ENCODE data around the gene MRPL12. TPM values are rescaled to one million over a fixed set of nuclear protein-coding genes. Genes with fewer than 3 reads are reported as not detected.

Gene MRPL12
- total and polyA plus RNA-seq, 2 experiments from 2014 or later = 50.9 to 153 TPM

DNA sequence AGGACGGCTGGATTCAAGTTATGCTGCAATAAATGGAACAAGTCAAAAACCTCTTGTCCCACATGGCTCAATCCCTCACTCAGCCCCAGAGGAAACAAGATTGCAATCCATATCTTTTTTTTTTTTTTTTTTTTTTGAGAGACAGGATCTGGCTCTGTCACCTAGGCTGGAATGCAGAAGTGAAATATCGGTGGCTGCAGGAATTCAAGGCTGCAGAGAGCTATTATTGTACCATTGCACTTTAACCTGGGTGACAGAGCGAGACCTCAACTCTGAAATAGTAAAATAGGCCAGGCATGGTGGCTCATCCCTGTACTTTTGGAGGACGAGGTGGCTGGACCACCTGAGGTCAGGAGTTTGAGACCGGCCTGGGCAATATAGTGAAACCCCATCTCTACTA is 44.1 kb upstream of the MRPL12 start:
- Histone ChIP-seq H3K27me3 (ENCODE audit: insufficient read depth) (no peaks in the 10 kb centered on the region), H4K20me1 (replicated peaks; ENCODE audit: insufficient read depth) (no peaks in the 10 kb centered on the region), H3K9me2 (ENCODE audit: insufficient read depth) (no peaks in the 10 kb centered on the region), H3K36me3 (ENCODE audit: insufficient read depth) (no peaks in the 10 kb centered on the region), H3K4me2 (no peak overlapping the region), H3K4me3 (no peak overlapping the region), H3K27ac (ENCODE audit: low read depth) (no peak overlapping the region), H2AFZ (no peak overlapping the region), H3K79me2 (replicated peaks; ENCODE audit: insufficient read depth) (no peaks in the 10 kb centered on the region), H3K4me1 (ENCODE audit: insufficient read depth) (peaks cover 6% of the 10 kb centered on the region), H3F3A (replicated peaks; ENCODE audit: low read depth) (no peaks in the 10 kb centered on the region; the same call in 1 of the 2 replicates)
- no peak for TF ChIP-seq CREB1 (CRISPR knock-in tag; IDR thresholded peaks at IDR 0.05; ENCODE audit: low read depth)
- no peak for TF ChIP-seq ZNF331 (CRISPR knock-in tag; IDR thresholded peaks at IDR 0.05; ENCODE audit: low read depth)
- no peak for TF ChIP-seq EZH2phosphoT487 (IDR thresholded peaks at IDR 0.05; ENCODE audit: unreplicated experiment)
- TF ChIP-seq, protein P1, sequence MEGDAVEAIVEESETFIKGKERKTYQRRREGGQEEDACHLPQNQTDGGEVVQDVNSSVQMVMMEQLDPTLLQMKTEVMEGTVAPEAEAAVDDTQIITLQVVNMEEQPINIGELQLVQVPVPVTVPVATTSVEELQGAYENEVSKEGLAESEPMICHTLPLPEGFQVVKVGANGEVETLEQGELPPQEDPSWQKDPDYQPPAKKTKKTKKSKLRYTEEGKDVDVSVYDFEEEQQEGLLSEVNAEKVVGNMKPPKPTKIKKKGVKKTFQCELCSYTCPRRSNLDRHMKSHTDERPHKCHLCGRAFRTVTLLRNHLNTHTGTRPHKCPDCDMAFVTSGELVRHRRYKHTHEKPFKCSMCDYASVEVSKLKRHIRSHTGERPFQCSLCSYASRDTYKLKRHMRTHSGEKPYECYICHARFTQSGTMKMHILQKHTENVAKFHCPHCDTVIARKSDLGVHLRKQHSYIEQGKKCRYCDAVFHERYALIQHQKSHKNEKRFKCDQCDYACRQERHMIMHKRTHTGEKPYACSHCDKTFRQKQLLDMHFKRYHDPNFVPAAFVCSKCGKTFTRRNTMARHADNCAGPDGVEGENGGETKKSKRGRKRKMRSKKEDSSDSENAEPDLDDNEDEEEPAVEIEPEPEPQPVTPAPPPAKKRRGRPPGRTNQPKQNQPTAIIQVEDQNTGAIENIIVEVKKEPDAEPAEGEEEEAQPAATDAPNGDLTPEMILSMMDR (conservative IDR thresholded peaks at IDR 0.05; ENCODE audit: low read depth in 2 of 2) = no peak
- no peak for TF ChIP-seq ZNF114 (CRISPR knock-in tag; IDR thresholded peaks at IDR 0.05)
- no peak for TF ChIP-seq JUNB (IDR thresholded peaks at IDR 0.05; ENCODE audit: unreplicated experiment)
- no peak for TF ChIP-seq POLR2AphosphoS5 (IDR thresholded peaks at IDR 0.05; ENCODE audit: low read depth)
- TF ChIP-seq, protein P2, sequence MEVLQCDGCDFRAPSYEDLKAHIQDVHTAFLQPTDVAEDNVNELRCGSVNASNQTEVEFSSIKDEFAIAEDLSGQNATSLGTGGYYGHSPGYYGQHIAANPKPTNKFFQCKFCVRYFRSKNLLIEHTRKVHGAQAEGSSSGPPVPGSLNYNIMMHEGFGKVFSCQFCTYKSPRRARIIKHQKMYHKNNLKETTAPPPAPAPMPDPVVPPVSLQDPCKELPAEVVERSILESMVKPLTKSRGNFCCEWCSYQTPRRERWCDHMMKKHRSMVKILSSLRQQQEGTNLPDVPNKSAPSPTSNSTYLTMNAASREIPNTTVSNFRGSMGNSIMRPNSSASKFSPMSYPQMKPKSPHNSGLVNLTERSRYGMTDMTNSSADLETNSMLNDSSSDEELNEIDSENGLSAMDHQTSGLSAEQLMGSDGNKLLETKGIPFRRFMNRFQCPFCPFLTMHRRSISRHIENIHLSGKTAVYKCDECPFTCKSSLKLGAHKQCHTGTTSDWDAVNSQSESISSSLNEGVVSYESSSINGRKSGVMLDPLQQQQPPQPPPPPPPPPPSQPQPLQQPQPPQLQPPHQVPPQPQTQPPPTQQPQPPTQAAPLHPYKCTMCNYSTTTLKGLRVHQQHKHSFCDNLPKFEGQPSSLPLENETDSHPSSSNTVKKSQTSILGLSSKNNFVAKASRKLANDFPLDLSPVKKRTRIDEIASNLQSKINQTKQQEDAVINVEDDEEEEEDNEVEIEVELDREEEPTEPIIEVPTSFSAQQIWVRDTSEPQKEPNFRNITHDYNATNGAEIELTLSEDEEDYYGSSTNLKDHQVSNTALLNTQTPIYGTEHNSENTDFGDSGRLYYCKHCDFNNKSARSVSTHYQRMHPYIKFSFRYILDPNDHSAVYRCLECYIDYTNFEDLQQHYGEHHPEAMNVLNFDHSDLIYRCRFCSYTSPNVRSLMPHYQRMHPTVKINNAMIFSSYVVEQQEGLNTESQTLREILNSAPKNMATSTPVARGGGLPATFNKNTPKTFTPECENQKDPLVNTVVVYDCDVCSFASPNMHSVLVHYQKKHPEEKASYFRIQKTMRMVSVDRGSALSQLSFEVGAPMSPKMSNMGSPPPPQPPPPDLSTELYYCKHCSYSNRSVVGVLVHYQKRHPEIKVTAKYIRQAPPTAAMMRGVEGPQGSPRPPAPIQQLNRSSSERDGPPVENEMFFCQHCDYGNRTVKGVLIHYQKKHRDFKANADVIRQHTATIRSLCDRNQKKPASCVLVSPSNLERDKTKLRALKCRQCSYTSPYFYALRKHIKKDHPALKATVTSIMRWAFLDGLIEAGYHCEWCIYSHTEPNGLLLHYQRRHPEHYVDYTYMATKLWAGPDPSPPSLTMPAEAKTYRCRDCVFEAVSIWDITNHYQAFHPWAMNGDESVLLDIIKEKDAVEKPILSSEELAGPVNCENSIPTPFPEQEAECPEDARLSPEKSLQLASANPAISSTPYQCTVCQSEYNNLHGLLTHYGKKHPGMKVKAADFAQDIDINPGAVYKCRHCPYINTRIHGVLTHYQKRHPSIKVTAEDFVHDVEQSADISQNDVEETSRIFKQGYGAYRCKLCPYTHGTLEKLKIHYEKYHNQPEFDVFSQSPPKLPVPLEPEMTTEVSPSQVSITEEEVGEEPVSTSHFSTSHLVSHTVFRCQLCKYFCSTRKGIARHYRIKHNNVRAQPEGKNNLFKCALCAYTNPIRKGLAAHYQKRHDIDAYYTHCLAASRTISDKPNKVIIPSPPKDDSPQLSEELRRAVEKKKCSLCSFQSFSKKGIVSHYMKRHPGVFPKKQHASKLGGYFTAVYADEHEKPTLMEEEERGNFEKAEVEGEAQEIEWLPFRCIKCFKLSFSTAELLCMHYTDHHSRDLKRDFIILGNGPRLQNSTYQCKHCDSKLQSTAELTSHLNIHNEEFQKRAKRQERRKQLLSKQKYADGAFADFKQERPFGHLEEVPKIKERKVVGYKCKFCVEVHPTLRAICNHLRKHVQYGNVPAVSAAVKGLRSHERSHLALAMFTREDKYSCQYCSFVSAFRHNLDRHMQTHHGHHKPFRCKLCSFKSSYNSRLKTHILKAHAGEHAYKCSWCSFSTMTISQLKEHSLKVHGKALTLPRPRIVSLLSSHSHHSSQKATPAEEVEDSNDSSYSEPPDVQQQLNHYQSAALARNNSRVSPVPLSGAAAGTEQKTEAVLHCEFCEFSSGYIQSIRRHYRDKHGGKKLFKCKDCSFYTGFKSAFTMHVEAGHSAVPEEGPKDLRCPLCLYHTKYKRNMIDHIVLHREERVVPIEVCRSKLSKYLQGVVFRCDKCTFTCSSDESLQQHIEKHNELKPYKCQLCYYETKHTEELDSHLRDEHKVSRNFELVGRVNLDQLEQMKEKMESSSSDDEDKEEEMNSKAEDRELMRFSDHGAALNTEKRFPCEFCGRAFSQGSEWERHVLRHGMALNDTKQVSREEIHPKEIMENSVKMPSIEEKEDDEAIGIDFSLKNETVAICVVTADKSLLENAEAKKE (CRISPR knock-in tag; IDR thresholded peaks at IDR 0.05) = no peak
- no peak for TF ChIP-seq EZH2 (IDR thresholded peaks at IDR 0.05; ENCODE audit: low read depth, unreplicated experiment)
- TF ChIP-seq STAT1 (IDR thresholded peaks at IDR 0.05; ENCODE audit: unreplicated experiment) = no peak
- TF ChIP-seq, protein P3, sequence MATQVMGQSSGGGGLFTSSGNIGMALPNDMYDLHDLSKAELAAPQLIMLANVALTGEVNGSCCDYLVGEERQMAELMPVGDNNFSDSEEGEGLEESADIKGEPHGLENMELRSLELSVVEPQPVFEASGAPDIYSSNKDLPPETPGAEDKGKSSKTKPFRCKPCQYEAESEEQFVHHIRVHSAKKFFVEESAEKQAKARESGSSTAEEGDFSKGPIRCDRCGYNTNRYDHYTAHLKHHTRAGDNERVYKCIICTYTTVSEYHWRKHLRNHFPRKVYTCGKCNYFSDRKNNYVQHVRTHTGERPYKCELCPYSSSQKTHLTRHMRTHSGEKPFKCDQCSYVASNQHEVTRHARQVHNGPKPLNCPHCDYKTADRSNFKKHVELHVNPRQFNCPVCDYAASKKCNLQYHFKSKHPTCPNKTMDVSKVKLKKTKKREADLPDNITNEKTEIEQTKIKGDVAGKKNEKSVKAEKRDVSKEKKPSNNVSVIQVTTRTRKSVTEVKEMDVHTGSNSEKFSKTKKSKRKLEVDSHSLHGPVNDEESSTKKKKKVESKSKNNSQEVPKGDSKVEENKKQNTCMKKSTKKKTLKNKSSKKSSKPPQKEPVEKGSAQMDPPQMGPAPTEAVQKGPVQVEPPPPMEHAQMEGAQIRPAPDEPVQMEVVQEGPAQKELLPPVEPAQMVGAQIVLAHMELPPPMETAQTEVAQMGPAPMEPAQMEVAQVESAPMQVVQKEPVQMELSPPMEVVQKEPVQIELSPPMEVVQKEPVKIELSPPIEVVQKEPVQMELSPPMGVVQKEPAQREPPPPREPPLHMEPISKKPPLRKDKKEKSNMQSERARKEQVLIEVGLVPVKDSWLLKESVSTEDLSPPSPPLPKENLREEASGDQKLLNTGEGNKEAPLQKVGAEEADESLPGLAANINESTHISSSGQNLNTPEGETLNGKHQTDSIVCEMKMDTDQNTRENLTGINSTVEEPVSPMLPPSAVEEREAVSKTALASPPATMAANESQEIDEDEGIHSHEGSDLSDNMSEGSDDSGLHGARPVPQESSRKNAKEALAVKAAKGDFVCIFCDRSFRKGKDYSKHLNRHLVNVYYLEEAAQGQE (IDR thresholded peaks at IDR 0.05; ENCODE audit: unreplicated experiment) = no peak
- TF ChIP-seq, protein P4, sequence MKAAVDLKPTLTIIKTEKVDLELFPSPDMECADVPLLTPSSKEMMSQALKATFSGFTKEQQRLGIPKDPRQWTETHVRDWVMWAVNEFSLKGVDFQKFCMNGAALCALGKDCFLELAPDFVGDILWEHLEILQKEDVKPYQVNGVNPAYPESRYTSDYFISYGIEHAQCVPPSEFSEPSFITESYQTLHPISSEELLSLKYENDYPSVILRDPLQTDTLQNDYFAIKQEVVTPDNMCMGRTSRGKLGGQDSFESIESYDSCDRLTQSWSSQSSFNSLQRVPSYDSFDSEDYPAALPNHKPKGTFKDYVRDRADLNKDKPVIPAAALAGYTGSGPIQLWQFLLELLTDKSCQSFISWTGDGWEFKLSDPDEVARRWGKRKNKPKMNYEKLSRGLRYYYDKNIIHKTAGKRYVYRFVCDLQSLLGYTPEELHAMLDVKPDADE (IDR thresholded peaks at IDR 0.05) = no peak
- no peak for TF ChIP-seq NANOG (IDR thresholded peaks at IDR 0.05; ENCODE audit: borderline replicate concordance)
- ATAC-seq = no peak
- Mint-ChIP-seq H3K4me1 (no peaks in the 10 kb centered on the region), H3K36me3 (ENCODE audit: low read depth) (no peaks in the 10 kb centered on the region), H3K27ac (no peak overlapping the region), H3K4me3 (no peak overlapping the region), H3K27me3 (ENCODE audit: insufficient read depth, low read depth, poor library complexity) (peaks cover 9% of the 10 kb centered on the region), H3K9me3 (no peaks in the 10 kb centered on the region)
- DNase-seq (ENCODE audit: low spot score) = no peak

Data from GM23338 (cell line).